Measurements from ENCODE around the gene CRIP1.
A peak's percentile ranks its signal among the peaks of the same experiment; 100 is the strongest.

CRIP1 gene

DNA sequence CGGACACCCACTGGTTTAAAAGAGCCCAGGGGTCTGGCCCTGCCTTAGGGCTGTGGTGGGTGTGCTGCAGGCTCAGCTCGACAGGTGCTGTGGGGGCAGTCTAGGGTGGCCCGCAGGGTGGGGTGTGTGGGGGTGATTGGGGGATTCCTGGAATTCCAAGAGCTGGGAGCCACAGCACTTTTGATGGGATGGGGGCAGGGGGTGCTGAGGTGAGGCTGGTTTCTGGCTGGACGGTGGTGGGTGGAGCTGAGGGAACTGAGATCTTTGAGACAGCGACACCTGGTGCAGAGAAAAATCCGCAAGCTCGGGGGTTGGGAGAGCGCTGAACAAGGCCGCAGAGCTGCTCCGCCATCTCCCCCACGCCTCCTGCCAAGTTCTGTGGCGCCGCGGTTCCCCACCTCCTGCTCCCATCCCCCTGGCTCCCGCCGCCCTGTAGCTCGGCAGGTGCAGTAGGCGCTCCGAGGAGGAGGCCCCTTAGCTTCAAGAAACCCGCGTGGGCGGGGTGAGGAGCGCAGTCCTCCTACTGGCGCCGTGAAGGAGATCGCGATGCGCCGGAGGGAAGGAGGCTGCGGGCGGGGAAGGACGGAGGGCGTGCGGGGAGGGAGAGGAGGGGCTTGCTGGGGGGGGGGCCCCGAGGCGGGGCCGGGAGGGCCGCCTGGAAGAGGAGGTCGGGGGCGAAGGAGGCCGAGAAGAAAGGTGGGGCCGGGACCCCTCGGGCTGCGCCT, 3.0 kb downstream of the CRIP1 start:
- in situ Hi-C loops (cut with HindIII; ENCODE audit: low sequenced_read_pairs) = no loop called here
- peak overlapping the region; percentile 59 for H3K4me3 ChIP-seq (ENCODE audit: low read depth, low read length)
- TF ChIP-seq, protein P1, sequence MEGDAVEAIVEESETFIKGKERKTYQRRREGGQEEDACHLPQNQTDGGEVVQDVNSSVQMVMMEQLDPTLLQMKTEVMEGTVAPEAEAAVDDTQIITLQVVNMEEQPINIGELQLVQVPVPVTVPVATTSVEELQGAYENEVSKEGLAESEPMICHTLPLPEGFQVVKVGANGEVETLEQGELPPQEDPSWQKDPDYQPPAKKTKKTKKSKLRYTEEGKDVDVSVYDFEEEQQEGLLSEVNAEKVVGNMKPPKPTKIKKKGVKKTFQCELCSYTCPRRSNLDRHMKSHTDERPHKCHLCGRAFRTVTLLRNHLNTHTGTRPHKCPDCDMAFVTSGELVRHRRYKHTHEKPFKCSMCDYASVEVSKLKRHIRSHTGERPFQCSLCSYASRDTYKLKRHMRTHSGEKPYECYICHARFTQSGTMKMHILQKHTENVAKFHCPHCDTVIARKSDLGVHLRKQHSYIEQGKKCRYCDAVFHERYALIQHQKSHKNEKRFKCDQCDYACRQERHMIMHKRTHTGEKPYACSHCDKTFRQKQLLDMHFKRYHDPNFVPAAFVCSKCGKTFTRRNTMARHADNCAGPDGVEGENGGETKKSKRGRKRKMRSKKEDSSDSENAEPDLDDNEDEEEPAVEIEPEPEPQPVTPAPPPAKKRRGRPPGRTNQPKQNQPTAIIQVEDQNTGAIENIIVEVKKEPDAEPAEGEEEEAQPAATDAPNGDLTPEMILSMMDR (IDR thresholded peaks at IDR 0.05; ENCODE audit: low read depth, low read length) = peak; percentile 78
- peak; percentile 86 for DNase-seq (ENCODE audit: low read depth, low spot score)

GRCh38 chr14:105490267-105490571, 3.5 kb downstream of the CRIP1 start:
- peak overlapping the region; percentile 59 for H3K4me3 ChIP-seq (ENCODE audit: low read depth, low read length)
- DNase-seq (ENCODE audit: low read depth, low spot score) = no peak
- in situ Hi-C loops (cut with HindIII; ENCODE audit: low sequenced_read_pairs) = no loop called here
- TF ChIP-seq, protein P1 (IDR thresholded peaks at IDR 0.05; ENCODE audit: low read depth, low read length) = no peak

- H3K4me3 ChIP-seq (ENCODE audit: low read depth, low read length) = peak within 1 kb of the TSS; percentile 59
- TF ChIP-seq, protein P1 (IDR thresholded peaks at IDR 0.05; ENCODE audit: low read depth, low read length) = peak; percentile 67
- peak; percentile 100 for DNase-seq (ENCODE audit: low read depth, low spot score)
- in situ Hi-C loops (cut with HindIII; ENCODE audit: low sequenced_read_pairs) = no loop called here
Measured at GRCh38 chr14:105490572-105491365, 4.1 kb downstream of the CRIP1 start, which contains the start of gene TEDC1. Gene TEDC1 (plus strand): TSS chr14:105491246. CDS start chr14:105491376, 130 bp downstream.

GRCh38 chr14:105491366-105491973, 4.8 kb downstream of the CRIP1 start:
- TF ChIP-seq, protein P1 (IDR thresholded peaks at IDR 0.05; ENCODE audit: low read depth, low read length) = no peak
- DNase-seq (ENCODE audit: low read depth, low spot score) = peak; percentile 39
- H3K4me3 ChIP-seq (ENCODE audit: low read depth, low read length) = peak overlapping the region; percentile 54
- in situ Hi-C loops (cut with HindIII; ENCODE audit: low sequenced_read_pairs) = no loop called here

- H3K4me3 ChIP-seq (ENCODE audit: low read depth, low read length) = peak overlapping the region; percentile 54
- in situ Hi-C loops (cut with HindIII; ENCODE audit: low sequenced_read_pairs) = no loop called here
- DNase-seq (ENCODE audit: low read depth, low spot score) = no peak
- TF ChIP-seq, protein P1 (IDR thresholded peaks at IDR 0.05; ENCODE audit: low read depth, low read length) = no peak
Measured at GRCh38 chr14:105492031-105492970, 5.6 kb downstream of the CRIP1 start.
